Subcutaneous adipose tissue (tissue), 4 donors: ENCODE results near the gene ARAP2. TPM values are rescaled to one million over a fixed set of nuclear protein-coding genes. Genes with fewer than 3 reads are reported as not detected.

Experiments used
- total RNA-seq, 4 donors: library from RNA; depleted of rRNA; stranded (reverse); fragments of >200 nt; gene quantifications; one replicate each; pipeline ENCODE4 v1.1.0, GENCODE V29; 2016
- TF ChIP-seq, protein P1 (sequence below): fragments of 450-650 bp; IDR thresholded peaks from one replicate; pipeline ENCODE4 v1.5.1; 2016; ENCODE audit warnings: low read depth, mild to moderate bottlenecking, control low read depth, antibody characterized with exemption, moderate library complexity

The ARAP2 gene
- total RNA-seq, 4 donors from 2014 or later: 23.6 to 60.8 (median 34.4) TPM

DNA sequence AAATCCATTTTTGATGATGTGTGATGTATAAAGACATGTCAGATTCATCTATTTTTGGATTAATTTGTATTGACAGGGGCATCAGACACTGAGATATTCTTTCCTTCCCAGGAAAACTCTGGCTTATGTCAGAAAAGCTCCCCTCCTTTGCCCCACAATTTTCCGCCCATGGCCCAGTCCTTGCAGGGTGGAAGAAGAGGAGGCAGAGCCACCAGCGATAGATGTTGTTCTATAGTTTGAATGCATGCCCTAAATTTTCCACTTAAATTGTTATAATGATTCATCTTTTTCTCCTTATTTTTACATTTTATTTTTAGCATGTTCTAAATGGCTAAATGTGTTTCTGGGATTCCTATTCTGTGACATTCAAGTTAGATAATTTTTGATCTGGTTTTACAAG, 149.3 kb downstream of the ARAP2 start:
- TF ChIP-seq, protein P1, sequence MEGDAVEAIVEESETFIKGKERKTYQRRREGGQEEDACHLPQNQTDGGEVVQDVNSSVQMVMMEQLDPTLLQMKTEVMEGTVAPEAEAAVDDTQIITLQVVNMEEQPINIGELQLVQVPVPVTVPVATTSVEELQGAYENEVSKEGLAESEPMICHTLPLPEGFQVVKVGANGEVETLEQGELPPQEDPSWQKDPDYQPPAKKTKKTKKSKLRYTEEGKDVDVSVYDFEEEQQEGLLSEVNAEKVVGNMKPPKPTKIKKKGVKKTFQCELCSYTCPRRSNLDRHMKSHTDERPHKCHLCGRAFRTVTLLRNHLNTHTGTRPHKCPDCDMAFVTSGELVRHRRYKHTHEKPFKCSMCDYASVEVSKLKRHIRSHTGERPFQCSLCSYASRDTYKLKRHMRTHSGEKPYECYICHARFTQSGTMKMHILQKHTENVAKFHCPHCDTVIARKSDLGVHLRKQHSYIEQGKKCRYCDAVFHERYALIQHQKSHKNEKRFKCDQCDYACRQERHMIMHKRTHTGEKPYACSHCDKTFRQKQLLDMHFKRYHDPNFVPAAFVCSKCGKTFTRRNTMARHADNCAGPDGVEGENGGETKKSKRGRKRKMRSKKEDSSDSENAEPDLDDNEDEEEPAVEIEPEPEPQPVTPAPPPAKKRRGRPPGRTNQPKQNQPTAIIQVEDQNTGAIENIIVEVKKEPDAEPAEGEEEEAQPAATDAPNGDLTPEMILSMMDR: no peak

DNA sequence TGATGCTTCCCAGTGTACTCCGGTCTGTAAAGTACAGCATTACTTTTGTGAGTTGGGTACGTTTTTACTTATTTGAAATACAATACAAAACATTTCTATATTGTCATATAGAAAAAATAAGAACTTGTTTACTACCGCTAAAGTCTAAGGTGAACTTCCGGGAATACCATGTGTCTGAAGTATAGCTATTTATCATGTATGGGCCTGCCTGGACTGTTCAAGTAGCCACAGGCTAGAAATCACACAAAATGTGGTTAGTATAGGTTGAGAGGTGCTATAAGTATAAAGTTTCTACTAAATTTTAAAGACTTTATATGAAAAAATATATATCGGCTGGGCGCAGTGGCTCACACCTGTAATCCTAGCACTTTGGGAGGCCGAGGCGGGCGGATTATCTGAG, 152.3 kb downstream of the ARAP2 start:
- TF ChIP-seq, protein P1: no peak

DNA sequence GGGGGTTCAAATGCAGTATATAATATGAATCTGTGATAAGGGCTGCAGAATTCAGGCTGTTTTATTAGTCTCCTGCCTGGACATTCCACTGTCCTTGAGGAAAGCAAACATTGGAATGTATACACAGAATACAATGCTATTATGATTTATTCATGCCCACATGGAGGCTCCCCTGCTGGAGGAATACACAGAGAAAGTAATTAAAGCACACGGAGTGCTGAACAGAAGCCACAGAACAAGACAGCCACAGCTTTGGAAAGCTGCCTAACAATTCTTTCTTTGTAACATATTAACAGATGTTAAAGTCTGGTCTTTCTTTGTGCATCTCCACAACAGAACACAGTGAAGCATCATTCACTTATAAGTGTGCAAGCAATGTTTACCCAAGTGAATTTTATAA, 155.8 kb downstream of the ARAP2 start:
- TF ChIP-seq, protein P1: no peak

DNA sequence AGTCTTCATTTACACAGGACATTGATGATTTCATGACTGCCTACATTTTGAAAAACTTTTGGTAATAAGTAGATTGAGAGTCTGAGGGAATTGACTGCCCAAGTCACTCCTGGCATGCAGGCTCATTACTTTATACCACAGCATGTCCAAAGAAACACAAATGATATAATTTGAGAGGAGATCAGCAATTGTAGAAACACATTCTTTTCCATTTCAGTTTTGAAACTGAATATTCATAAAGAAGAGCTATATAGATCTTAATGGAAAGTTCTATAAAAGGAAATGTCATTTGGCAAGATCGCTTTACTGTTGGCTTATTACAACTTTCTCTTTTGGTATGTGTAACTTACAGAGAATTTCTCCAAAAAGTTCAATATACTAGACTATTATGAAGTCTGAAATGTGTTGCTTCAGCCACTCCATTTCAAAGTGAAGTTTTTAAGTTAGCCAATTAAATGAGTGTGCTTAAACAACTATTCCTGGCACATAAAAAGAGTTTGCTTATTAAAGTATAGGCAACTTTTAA, 158.0 kb downstream of the ARAP2 start:
- TF ChIP-seq, protein P1: no peak

DNA sequence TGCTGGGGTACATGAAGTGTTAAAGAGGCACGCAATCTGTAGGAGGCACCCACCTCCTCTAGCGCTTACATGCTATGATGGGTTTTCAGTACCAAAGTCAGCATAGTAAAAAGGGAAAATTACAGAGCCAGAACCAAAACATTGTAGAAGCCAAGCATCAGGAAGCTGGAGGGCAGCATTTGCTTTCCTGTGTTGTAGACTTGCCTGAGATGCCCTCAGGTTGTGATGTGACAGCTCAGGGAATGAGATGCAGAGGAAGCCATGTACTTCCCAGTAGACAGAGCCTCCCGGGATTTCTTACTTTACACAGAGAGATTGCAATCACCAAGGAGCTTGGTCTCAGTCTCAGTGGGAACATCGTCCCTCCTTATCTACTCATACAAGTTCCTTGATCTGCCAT, 161.5 kb downstream of the ARAP2 start:
- TF ChIP-seq, protein P1: no peak

DNA sequence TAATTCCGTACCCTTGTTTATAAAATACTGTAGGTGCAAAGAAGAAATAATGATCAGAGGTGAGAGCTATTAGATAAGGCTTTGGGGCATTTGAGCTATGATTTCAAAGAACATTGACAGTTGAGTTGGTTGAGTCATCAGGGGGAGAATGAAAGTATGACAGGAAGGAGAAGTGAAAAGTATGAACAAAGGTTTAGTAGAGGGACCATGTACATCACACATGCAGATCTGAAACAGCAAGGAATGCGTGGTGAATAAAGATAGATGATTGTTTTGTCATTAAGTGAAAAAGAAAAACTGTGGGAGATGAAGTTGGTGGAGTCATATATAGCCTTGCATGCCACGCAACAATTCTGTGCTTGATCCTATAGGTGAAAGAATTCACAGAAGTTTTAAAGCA, 163.1 kb downstream of the ARAP2 start:
- TF ChIP-seq, protein P1: no peak

DNA sequence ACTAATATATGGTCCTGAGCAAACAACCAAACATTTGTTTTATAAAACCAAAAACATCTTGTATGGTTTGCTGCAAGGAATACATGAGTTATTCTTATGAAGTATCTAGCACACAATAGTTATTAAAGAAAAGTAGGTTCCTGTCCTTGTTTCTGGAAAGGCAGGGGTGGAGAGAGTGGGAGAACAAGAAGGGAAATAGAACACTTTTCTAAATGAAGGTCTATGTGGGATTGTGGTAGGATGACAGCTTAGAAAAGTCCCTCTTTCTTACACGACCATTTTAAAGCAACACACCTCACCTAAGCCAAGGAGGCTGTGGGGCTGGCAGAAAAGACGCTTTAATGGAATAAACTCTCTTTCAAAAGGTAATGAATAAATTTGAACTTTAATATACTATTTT, 164.6 kb downstream of the ARAP2 start:
- TF ChIP-seq, protein P1: no peak

DNA sequence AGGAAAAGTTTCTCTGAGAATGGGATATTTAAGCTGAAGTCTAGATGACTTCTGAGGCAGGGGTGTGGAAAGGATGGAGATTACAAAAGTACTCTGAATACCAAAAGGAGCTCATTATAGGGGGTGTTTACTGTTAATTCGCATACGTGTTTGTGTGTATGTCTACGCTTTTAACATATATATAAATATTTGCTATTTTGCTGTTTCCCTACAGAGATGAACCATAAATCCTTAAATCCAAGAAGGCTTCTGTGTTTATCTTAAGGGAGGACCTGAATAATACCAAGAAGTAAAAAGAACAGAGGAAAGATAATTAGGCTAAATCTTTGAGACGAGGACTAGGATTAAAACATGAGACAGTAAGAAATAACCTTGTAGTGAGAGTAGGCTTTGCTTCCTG, 166.0 kb downstream of the ARAP2 start:
- TF ChIP-seq, protein P1: no peak
